Astrocyte (in vitro differentiated cells and primary cell): Measurements from ENCODE around the gene MON2.
A peak's percentile ranks its signal among the peaks of the same experiment; 100 is the strongest.

ENCODE experiments used
- CTCF ChIP-seq: IDR thresholded peaks from 2 replicates; pipeline ENCODE4 v1.5.1; 2011; ENCODE audit warnings: low read depth, mild to moderate bottlenecking, inconsistent platforms, low read length, moderate library complexity; ENCODE audit not compliant: insufficient read depth
- EZH2 ChIP-seq: IDR thresholded peaks from 2 replicates; pipeline ENCODE4 v1.6.1; 2012; ENCODE audit warnings: mild to moderate bottlenecking, low read length, inconsistent platforms; ENCODE audit not compliant: insufficient read depth

- TF ChIP-seq CTCF (peak; percentile 76), EZH2 (no peak)
Observed at GRCh38 chr12:62581288-62582064, 114.8 kb downstream of the MON2 start.
